CD14-positive monocyte (primary cell): ENCODE data around the gene RDH5. TPM values are rescaled to one million over a fixed set of nuclear protein-coding genes. Genes with fewer than 3 reads are reported as not detected.

Source experiments
- DNase-seq, 3 donors: peaks; one replicate each; pipeline ENCODE4 v3.0.0-alpha.2; 2011 to 2022
- H2AFZ ChIP-seq: 2 replicates; pipeline ENCODE4 v1.6.0; 2012; ENCODE audit warnings: mild to moderate bottlenecking, low read depth, low read length, inconsistent platforms; ENCODE audit not compliant: insufficient read depth, poor library complexity, severe bottlenecking
- H3K27ac ChIP-seq, 2 donors: 1 replicate in 1 of 2; 2 replicates in 1 of 2; pipeline ENCODE4 v1.5.1; 2012 to 2013; ENCODE audit warnings: low read length in 2 of 2, control low read depth in 1 of 2, inconsistent platforms in 1 of 2, low read depth in 1 of 2, mild to moderate bottlenecking in 1 of 2
- H3K27me3 ChIP-seq, 2 donors: one replicate each; pipeline versions ENCODE4 v1.6.0 to v1.6.1; 2011 to 2013; ENCODE audit warnings: low read length in 2 of 2; ENCODE audit not compliant: control insufficient read depth in 2 of 2, insufficient read depth in 2 of 2
- H3K36me3 ChIP-seq, 2 donors: replicated peaks in 1 of 2; 1 replicate in 1 of 2; 2 replicates in 1 of 2; pipeline versions ENCODE4 v1.5.1 to v1.6.1; 2012 to 2013; ENCODE audit warnings: low read length in 2 of 2, control low read depth in 1 of 2, inconsistent platforms in 1 of 2, mild to moderate bottlenecking in 1 of 2; ENCODE audit not compliant: insufficient read depth in 2 of 2, control insufficient read depth in 1 of 2
- H3K4me1 ChIP-seq, 2 donors: 1 replicate in 1 of 2; 2 replicates in 1 of 2; pipeline versions ENCODE4 v1.5.1 to v1.6.1; 2012 to 2013; ENCODE audit warnings: low read length in 2 of 2, control low read depth in 1 of 2, inconsistent platforms in 1 of 2, mild to moderate bottlenecking in 1 of 2, moderate library complexity in 1 of 2; ENCODE audit not compliant: insufficient read depth in 2 of 2, control insufficient read depth in 1 of 2
- H3K4me2 ChIP-seq: replicated peaks from 2 replicates; pipeline ENCODE3; 2012; ENCODE audit warnings: low read length, moderate library complexity, mild to moderate bottlenecking; ENCODE audit not compliant: poor library complexity, severe bottlenecking; ENCODE audit errors: extremely low read depth
- H3K4me3 ChIP-seq, 3 experiments: fragments of 200-600 bp in 1 of 3; sonication (generic) in 1 of 3; replicated peaks in 1 of 3; 1 replicate in 2 of 3; 2 replicates in 1 of 3; pipeline ENCODE4 v1.5.1; 2011 to 2013; ENCODE audit warnings: low read length in 3 of 3, mild to moderate bottlenecking in 3 of 3, control low read depth in 2 of 3, low read depth in 2 of 3, inconsistent platforms in 1 of 3, moderate library complexity in 1 of 3
- H3K79me2 ChIP-seq: 2 replicates; pipeline ENCODE4 v1.6.0; 2012; ENCODE audit warnings: mild to moderate bottlenecking, control low read depth, inconsistent platforms, low read length, moderate library complexity; ENCODE audit not compliant: insufficient read depth
- H3K9ac ChIP-seq: 2 replicates; pipeline ENCODE4 v1.6.0; 2017; ENCODE audit warnings: low read length, mild to moderate bottlenecking; ENCODE audit not compliant: insufficient read depth, poor library complexity, severe bottlenecking
- H3K9me3 ChIP-seq, 2 donors: replicated peaks in 1 of 2; 1 replicate in 1 of 2; 2 replicates in 1 of 2; pipeline versions ENCODE4 v1.5.1 to v1.6.1; 2012 to 2013; ENCODE audit warnings: low read length in 2 of 2, control low read depth in 1 of 2; ENCODE audit not compliant: control insufficient read depth in 1 of 2, insufficient read depth in 1 of 2
- H4K20me1 ChIP-seq: 2 replicates; pipeline ENCODE4 v1.6.0; 2012; ENCODE audit warnings: mild to moderate bottlenecking, low read length, control low read depth, moderate library complexity; ENCODE audit not compliant: insufficient read depth
- H3K27ac Mint-ChIP-seq, 7 donors: one replicate each; pipeline ENCODE4 v1.8.0; 2020; ENCODE audit warnings: mild to moderate bottlenecking in 7 of 7, mixed read lengths in 7 of 7, moderate library complexity in 6 of 7, inconsistent platforms in 2 of 7
- H3K27me3 Mint-ChIP-seq, 3 donors: one replicate each; pipeline ENCODE4 v1.8.0; 2021 to 2022; ENCODE audit warnings: low read depth in 3 of 3, mild to moderate bottlenecking in 3 of 3, mixed read lengths in 3 of 3, moderate library complexity in 3 of 3, inconsistent platforms in 1 of 3
- H3K36me3 Mint-ChIP-seq, 2 donors: one replicate each; pipeline ENCODE4 v1.8.0; 2020; ENCODE audit warnings: mixed read lengths in 2 of 2, inconsistent platforms in 1 of 2, mild to moderate bottlenecking in 1 of 2
- H3K4me1 Mint-ChIP-seq: one replicate; pipeline ENCODE4 v1.8.0; 2020; ENCODE audit warnings: mild to moderate bottlenecking, mixed read lengths
- H3K4me3 Mint-ChIP-seq, 2 donors: one replicate each; pipeline ENCODE4 v1.8.0; 2020; ENCODE audit warnings: mild to moderate bottlenecking in 2 of 2, mixed read lengths in 2 of 2, moderate library complexity in 1 of 2
- H3K9me3 Mint-ChIP-seq, 7 donors: one replicate each; pipeline ENCODE4 v1.8.0; 2020 to 2022; ENCODE audit warnings: mixed read lengths in 7 of 7, mild to moderate bottlenecking in 6 of 7, moderate library complexity in 6 of 7, inconsistent platforms in 2 of 7
- CTCF ChIP-seq: fragments of 200-600 bp; IDR thresholded peaks from one replicate; pipeline ENCODE4 v1.8.0; 2022; ENCODE audit warnings: antibody characterized with exemption, mild to moderate bottlenecking
- WGBS: methylation state at CpG from one replicate; pipeline ENCODE4 v1.1.5; 2013; ENCODE audit warnings: missing lambda C conversion rate; ENCODE audit not compliant: insufficient coverage; 5-methylcytosine and 5-hydroxymethylcytosine counted together
- intact Hi-C, 2 donors: fragments of 100-400 bp; cut with micrococcal nuclease; formaldehyde crosslinking; loops; one replicate each; pipeline versions ENCODE4 v1.15.0 to v1.15.1; 2023
- polyA plus RNA-seq, 3 donors: library from polyadenylated mRNA; depleted of rRNA in 1 of 3; unstranded in 2 of 3; stranded (reverse) in 1 of 3; fragments of 300-500 nt in 2 of 3; fragments of >200 nt in 1 of 3; fragmentation: Illumina TruSeq in 2 of 3; gene quantifications; 1 replicate in 2 of 3; 2 replicates in 1 of 3; pipeline ENCODE4 v1.2.3, GENCODE V29; 2012 to 2021

The RDH5 gene
- polyA plus RNA-seq, 3 donors: 1.2 to 10.4 (median 1.2) TPM

GRCh38 chr12:55696796-55697462, 23.3 kb upstream of the RDH5 start:
- H3K27me3 Mint-ChIP-seq: peaks cover 6 to 7% (median 7%) of the 10 kb centered on the region in 3 donors
- H2AFZ ChIP-seq: no peak overlapping the region
- no peaks in the 10 kb centered on the region for H3K27me3 ChIP-seq
- peaks cover 0 to 3% (median 0%) of the 10 kb centered on the region in 7 donors for H3K9me3 Mint-ChIP-seq
- intact Hi-C loops: no loop called here
- no peak overlapping the region for H3K4me3 Mint-ChIP-seq
- no peak overlapping the region for H3K27ac Mint-ChIP-seq
- no peak overlapping the region for H3K4me3 ChIP-seq
- H4K20me1 ChIP-seq: no peaks in the 10 kb centered on the region
- DNase-seq: no peak
- no peaks in the 10 kb centered on the region for H3K9me3 ChIP-seq
- no peak for TF ChIP-seq CTCF
- 89% methylated on average over 11 of the region's 19 CpGs for WGBS
- peaks cover 0 to 3% of the 10 kb centered on the region in 2 donors for H3K4me1 ChIP-seq
- peaks cover 3 to 8% of the 10 kb centered on the region in 2 donors for H3K36me3 Mint-ChIP-seq
- no peaks in the 10 kb centered on the region for H3K79me2 ChIP-seq
- H3K4me2 ChIP-seq: no peak overlapping the region
- H3K9ac ChIP-seq: no peak overlapping the region
- H3K36me3 ChIP-seq: no peaks in the 10 kb centered on the region
- H3K4me1 Mint-ChIP-seq: peaks cover 10% of the 10 kb centered on the region
- H3K27ac ChIP-seq: no peak overlapping the region

- peaks cover 3 to 6% of the 10 kb centered on the region in 2 donors for H3K36me3 Mint-ChIP-seq
- Histone ChIP-seq H2AFZ (no peak overlapping the region), H3K4me3 (no peak overlapping the region), H3K4me1 (peaks cover 0 to 3% of the 10 kb centered on the region in 2 donors), H3K9me3 (no peaks in the 10 kb centered on the region), H3K27ac (no peak overlapping the region), H3K36me3 (no peaks in the 10 kb centered on the region), H3K79me2 (no peaks in the 10 kb centered on the region), H3K27me3 (no peaks in the 10 kb centered on the region), H3K9ac (no peak overlapping the region), H4K20me1 (no peaks in the 10 kb centered on the region), H3K4me2 (no peak overlapping the region)
- peaks cover 10% of the 10 kb centered on the region for H3K4me1 Mint-ChIP-seq
- WGBS: 89% methylated on average over 6 of the region's 7 CpGs
- intact Hi-C loops: no loop called here
- peaks cover 5 to 10% (median 7%) of the 10 kb centered on the region in 3 donors for H3K27me3 Mint-ChIP-seq
- H3K4me3 Mint-ChIP-seq: no peak overlapping the region
- TF ChIP-seq CTCF: no peak
- DNase-seq: no peak
- peak overlapping the region in 1 of 7 donors; percentile 40 for H3K27ac Mint-ChIP-seq
- peaks cover 0 to 3% (median 0%) of the 10 kb centered on the region in 7 donors for H3K9me3 Mint-ChIP-seq
Observed at GRCh38 chr12:55697686-55698085, 22.5 kb upstream of the RDH5 start.
